ENCODE data around the gene TBPL1. TPM values are rescaled to one million over a fixed set of nuclear protein-coding genes. Genes with fewer than 3 reads are reported as not detected.

TBPL1 gene
- total RNA-seq, 1 donor from 2014 or later = 17.4 TPM

DNA sequence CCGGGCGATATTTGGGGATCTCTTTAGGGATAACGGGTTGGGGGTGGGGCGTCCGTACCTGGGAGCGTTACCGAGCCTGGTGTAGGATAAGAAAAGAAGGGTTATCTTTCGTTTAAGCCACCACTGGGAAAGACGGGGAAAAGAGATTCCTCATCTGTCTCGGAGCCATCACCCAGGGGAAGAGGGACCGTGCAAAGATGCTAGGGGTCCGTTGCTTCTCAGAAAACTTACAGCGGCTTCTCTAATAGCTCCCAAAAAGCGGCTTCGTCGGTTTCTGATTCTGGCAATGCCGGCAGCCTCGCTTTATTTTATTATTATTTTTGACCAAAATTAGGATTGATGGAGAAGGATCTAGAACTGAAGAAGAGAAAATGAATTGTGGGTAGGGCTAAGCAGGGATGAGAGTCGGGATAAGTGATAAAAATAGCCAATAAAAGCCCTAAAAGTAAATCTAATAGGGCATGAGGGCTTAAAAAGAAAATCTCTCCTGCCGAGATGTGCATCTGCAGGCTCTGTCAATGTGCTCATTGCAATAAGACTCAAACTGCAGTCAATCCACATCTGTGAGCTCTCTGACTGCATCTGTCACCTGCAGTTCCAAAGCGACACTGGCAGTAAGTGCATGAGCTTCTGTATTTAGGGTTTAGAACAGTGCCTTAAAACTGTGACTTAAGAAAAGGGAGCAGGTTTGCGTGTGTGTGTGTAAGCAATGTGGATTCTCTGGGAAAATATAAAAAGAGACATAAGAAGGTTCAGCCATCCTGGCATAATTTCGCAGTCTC lies 801 bp downstream of the TBPL1 start:
- no peak for DNase-seq (ENCODE audit: low read depth)

DNA sequence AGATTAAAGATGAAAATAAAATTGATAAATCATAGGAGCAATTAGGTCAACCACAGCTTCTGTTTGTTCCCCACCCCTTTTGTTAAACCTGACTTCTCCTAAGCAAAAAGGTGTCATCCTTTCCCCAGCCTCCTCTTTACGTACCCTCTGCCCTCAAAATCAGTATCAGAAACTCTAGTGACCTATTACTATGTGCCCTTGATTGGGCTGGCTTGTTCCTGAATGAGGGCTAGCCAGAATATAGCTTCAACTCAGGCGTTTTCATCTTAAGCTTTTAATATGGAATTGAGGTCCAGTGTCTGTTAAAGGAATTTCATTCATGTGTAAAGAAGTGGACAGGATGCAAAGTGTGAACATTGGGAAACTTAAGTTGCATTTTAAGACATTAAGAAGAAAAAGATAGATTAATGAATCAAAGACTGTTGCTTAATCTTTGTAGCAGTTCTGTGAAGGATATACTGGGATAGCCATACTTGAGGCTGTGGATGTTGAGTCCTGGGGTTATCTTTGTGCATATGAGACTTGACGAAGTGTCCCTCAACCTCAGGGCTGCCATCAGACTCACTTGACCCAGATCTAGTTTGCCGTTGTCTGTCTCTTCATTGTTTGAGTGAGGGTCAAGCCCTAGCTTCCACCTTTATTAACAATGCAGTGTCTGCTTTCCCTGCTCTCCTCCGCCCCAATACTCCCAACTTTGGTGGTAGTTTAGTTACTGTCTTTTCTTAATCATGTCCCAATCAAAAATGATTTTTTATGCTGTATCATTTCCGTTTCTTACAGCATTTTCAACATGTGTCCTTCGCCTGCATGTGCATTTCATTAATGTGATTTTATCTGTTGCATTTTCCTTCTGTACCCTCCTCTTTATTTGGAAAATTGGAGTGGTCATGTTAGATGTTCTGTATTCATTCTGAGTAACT lies 1.9 kb downstream of the TBPL1 start:
- no peak for DNase-seq (ENCODE audit: low read depth)

DNA sequence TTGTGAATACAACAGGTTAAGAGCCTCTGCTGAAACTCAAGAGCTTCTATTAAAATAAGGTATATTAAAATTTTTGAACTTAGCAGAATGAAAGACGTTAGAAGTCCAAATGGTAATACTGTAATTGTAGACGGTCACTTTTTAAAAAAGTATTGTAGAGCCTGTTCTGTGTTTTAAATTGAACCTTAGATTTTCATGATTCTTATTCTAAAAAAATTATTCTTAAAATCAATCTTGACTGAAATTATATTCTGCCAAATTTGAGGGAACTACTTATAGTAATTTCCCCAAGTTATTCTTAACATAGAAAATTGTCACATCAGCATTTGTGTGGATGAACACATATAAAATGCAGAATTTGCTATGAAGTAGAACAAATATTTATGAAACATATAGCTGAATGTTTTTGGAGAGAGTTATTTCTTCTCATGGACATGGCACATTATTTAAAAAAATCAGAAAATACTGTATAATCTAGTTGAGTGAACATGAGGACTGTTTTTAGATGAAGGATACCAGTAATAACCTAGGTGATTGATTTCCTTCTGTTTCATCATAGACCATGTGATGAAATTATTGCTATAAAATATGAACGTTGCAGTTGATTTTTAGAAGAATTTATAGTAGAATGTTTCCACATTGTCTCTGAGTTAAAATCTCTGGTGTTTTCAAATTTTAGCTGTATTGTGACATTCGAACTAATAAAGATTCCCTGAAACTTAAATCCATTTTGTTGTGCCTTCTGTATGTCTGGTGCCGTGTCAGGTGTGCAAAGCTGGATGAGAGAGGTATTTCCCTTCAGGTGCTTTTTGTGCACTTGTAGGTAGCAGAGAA lies 2.8 kb downstream of the TBPL1 start:
- no peak for DNase-seq (ENCODE audit: low read depth)

DNA sequence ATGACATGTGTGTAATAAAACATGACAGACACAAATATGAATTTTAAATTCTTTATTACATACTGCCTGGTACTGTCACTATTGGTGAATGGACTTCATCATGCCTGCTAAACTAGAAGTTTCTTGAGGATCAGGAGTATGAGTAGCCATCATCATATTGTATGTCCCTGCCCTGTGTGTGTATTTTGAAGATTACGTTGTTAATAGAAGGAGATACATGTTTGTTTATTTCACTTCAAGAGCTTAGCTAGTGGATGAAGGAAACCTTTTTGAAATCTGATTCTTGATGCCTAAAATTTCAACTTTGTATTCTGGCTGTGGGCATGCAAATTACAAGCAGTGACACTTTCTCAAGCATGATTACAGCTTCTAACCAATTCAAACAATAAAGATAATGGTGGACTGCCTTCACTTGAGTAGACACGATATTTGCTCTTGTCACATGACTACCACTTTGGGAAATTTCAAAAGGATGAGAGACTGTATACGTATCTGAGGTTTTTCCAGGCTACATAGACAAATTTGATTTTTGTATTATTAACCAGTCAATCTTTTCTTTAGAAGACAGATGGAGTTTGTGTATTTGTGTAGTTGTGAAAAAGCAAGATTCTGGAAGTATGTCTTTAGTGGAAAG lies 3.5 kb downstream of the TBPL1 start:
- DNase-seq (ENCODE audit: low read depth) = no peak

DNA sequence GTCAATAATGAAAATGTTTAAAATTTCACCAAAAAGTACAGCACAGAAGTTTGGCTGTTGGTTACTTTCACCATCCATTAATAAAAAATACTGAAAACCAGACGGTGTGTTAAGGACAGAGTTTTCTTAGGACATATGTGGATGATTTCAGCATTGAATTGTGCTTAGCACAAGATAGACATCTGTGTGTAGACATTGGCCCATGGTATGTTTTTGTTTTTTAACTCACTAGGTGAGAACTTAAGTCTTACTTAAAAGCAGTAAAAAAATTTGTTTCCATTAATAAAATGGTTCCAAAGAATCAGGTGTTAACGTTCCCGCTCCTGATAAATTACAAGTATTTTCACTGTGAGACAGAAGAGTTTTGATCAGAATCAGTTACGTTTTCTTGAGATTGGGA lies 4.2 kb downstream of the TBPL1 start:
- no peak for DNase-seq (ENCODE audit: low read depth)

DNA sequence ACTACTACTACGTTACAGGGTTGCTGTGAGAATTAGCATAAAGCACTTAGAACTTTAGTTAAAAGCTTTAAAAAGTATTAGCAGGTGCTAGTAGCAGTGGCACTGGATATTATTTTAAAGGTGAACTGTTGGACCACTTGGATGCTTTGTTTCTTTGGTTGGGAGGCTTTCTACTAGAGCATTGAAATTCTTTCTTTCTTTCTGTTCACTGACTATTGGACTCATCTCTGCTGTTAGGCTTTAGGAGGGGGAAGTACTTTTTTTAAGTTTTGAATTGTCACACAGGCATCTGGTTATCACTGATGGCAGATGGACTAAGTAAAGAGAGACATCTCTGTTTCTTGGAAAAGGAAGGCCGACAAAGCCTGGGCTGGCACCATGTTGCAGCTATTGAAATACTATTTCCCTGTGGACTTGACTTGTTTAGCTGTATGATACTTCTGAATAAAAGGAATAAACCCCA lies 4.8 kb downstream of the TBPL1 start:
- DNase-seq (ENCODE audit: low read depth) = no peak

DNA sequence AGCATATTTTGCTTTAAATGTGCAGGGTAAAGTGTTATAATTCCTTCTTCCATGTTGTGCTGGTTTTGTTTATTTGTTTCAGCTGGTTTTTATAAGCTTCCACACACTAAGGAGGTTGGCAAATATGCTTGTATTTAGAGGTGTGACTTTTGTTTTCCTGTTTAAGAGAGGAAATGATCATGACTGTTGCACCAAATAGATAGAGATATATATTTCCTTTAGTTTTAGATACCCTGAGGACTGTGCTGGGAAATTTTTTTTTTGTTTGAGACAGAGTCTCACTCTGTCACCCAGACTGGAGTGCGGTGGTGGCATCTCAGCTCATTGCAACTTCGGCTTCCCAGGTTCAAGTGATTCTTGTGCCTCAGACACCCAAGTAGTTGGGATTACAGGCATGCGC lies 5.8 kb downstream of the TBPL1 start:
- no peak for DNase-seq (ENCODE audit: low read depth)

DNA sequence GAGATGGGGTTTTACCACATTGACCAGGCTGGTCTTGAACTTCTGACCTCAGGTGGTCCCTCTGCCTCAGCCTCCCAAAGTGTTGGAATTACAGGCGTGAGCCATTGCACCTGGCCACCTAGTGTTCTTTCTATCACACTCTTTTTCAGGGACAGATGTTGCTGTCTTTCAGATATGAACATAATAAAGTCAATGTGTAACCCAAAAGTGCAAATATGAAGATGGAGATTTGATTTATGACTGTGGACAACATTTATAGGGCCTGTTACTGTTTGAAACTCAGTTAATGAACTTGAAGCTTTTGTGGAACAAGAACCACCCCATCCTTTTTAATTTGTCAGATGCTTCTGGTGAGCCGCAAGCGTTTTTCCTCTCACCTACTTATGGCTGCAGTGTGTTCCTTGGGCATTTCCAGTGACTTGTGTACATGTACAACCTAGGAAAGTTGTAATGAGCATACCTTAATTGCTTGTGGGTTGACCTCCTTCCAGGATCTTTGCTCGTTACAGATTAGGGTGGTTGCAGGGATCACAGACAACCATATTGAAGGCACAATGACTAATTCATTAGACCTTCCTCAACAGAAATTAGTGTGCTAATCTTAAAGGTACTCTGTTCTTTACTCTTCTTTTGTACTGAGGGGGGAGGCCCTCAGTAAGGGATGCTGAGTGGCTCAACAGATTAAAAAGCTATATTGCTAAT lies 6.8 kb downstream of the TBPL1 start:
- no peak for DNase-seq (ENCODE audit: low read depth)

DNA sequence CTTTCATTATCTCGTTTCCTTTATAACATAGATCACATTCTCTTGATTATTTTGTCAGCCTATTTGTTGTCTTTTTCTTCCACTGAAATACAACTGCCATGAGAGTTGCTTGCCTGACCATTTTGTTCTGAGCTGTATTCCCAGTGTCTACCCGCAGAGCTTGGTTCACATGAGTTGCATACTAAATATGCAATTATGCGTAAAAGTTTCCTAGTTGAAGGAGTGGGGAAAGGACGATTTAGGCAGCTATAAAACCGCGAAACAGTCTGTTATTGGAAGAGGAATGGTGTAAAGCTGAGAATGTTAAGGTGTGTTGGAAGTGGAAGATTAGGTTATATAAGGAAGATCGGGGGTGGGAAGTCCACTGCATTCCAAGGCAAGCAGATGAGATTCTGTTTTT lies 8.8 kb downstream of the TBPL1 start:
- DNase-seq (ENCODE audit: low read depth) = no peak

DNA sequence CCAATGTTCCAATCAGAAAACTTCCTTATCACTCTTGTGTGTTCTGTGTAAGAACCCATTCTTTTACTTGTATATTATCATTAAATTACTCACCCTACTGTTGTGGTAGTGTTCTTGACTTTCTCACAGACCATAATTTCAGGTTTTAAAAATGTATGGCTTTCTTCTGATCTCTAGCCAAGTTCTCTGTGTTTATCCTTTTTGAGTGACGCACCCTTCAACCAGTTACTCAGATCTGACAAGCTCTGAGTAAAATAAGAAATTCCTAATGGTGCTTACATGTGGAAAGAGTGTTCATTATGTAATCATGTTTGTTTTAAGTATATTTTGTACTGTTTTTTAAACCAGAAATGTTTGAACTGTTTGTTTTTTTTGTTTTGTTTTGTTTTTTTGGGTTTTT lies 11.0 kb downstream of the TBPL1 start:
- no peak for DNase-seq (ENCODE audit: low read depth)

DNA sequence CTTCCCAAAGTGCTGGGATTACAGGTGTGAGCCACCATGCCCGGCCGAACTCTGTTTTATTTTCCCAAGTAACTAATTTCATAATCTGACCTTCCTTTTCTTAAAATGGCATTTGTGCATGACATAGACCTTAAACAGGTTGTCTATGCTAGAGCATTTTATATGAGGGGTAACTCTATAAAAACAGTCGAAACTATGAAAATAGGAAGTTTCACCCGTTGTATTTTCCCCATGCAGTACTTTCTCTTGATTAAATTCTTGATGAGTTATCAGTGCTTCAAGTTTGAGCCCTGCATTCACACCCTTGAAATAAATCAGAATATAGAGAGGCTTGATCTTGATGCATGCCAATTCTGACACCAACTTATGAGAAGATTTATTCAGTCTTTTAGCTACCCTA lies 11.7 kb downstream of the TBPL1 start:
- no peak for DNase-seq (ENCODE audit: low read depth)

DNA sequence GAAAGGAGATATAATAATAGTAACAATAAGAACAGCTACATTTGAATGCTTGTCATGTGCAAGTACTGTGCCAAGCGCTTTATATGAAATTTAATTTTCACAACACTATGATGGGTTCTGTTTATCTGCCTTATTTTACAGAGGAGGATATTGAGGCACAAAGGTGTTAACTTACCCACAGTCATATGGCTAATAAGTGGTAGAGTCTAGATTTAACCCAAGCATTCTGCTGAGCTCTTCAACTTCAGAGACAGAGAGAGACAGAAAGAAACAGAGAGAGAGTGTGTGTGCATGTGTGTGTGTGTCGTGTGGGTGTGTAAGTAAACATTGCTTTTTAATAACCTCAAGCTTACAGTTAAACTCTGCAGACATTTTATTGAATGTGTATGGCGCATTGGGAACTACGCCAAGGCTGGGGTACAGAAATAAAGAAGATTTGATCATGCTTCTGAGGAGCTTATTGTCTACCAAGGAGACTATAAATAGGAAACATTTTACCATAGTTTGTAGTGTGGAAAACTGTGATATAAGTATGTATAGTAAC lies 12.9 kb downstream of the TBPL1 start:
- no peak for DNase-seq (ENCODE audit: low read depth)

DNA sequence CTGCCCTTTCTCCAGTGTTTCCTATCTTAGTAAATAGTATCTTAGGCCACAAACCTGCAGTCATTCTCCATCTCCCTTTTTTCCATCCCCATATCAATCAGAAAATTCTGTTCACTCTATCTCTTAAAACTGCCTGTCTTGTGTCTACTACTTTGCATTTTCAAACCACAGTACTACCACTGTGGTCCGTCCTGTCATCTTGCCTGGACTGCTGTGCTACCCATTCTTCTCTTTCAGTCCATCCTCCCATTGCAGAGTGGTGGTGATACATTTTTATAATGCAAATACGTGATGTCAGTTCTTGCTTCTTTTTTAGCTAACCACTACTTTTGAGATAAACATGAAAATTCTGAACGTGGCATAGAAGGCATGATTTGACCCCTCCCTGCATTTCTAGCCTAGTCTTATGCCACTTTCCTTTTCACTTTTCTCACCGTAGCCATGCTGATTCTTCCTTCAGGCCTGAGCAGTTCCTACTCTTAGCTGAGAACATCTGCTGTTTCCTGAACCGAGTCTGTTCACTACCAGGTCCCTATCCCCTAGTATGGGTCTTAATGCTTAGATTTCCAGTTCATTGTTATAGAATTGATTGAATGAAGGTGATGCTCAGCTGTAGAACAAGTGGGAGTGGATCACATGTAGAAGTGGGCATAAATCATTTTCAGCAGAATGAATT lies 13.8 kb downstream of the TBPL1 start:
- no peak for DNase-seq (ENCODE audit: low read depth)

DNA sequence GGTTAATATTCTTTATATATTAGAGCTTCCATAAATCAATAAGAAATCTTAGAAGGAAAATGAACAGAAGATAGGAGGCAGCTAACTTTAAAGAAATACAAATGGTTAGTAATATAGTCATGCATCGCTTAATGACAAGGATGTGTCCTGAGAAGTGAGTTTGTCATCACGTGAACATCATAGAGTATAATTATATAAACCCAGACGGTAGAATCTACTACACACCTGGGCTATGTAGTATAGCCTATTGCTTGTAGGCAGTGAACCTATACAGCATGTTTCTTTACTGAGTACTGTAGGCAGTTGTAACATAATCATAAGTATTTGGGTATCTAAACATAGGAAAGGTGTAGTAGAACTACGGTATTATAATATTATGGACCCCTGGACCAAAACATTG lies 14.3 kb downstream of the TBPL1 start:
- no peak for DNase-seq (ENCODE audit: low read depth)

DNA sequence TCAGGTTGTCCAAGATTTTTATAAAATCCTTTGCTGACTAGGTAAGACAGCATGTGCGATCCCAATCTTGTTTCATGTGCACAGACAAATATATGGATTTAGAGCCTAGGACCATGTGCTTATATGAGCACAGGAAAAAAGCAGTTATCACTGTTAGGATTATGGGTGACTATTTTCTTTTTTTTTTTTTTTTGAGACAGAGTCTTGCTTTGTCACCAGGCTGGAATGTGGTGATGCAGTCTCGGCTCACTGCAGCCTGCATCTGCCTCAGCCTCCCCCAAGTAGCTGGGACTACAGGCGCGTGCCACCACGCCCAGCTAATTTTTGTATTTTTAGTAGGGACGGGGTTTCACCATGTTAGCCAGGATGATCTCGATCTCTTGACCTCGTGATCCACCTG lies 14.8 kb downstream of the TBPL1 start:
- peak; percentile 23 for DNase-seq (ENCODE audit: low read depth)

DNA sequence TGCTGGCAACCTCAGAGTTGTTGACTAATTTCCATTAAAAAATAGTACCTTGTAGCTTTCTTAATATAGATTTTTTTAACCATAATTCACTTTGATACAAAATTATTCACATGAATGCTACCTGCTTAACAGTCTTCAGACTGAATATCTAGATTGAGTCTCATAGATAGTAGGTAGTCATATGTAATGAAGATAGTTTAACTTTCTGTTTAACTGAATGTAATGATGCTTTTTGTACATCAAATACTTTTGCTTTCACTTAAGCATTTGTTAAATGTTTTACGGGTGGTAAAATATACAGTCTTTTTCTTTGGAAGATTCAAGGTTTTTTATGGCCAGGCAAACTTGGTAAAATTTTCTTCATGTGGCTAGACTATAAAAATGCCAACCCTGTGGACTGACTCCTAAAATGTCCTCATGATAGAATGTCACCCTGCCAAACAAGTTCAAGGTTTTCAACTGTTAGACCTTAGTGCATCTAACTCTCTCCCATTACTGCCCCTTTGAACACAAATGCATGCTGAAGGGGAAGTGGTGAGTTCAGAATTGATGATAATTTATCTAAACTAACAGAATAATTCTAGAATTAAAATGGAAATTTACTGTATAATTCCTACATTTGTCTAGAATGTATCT lies 16.4 kb downstream of the TBPL1 start:
- DNase-seq (ENCODE audit: low read depth) = no peak

DNA sequence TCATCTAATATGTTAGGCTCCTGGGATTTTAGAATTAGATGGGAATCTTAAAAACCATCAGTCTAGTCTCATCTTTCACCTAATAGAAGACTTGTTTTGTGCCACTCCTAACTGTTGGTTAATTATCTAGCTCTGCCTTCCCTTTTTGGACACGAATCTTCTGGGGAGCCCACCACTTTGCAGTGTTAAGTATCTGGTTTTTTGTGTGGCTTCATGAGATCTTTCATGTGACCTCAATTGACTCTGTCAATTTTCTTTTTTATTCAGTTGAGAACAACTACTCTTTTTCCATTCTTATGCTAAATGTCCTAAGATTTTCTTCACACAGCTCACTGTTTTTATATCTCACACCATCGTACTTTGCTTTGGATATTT lies 16.9 kb downstream of the TBPL1 start:
- DNase-seq (ENCODE audit: low read depth) = no peak

DNA sequence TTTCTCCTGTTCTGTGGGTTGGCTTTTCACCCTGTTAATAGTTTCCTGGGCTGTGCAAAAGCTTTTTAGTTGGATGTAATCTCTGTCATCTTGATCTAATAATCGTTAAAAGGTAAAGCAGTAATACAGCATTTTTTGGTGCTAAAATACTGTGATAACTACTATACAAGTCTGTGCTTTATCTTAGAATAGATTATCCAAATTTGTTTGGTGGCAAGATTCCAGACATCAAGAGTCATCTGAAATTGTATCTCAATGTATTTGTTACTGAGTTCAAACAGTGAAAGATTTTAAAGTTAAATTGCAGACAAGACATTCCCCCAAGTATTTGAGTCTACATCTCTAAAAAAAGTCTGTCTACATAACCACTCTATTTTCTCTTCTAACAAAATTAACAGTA lies 18.8 kb downstream of the TBPL1 start:
- no peak for DNase-seq (ENCODE audit: low read depth)

DNA sequence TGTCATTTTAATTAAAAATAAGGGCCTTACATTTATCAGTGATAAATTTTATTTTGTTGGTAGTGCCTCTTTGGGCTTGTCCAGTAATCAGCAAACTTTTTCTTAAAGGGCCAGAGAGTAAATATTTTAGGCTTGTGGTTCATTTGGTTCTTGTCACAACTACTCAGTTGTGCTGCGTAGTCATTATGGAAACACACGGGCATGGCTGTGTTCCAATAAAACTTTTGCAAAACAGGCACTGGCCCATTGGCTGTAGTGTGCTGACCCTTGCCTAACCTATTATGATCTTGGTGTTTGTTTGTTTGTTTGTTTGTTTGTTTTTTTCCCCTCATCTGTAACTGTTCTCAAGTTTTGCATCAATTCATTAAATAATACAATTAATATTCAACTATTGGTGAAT lies 19.4 kb downstream of the TBPL1 start:
- DNase-seq (ENCODE audit: low read depth) = no peak

Data from myocyte (in vitro differentiated cells).